Colonic mucosa (tissue), 4 donors: ENCODE data around the gene GSE1. TPM values are rescaled to one million over a fixed set of nuclear protein-coding genes. Genes with fewer than 3 reads are reported as not detected.

Source experiments
- DNase-seq: peaks from one replicate; pipeline ENCODE4 v3.0.0-alpha.2; 2020
- H3K27ac ChIP-seq: fragments of 200-600 bp; one replicate; pipeline ENCODE4 v1.8.0; 2021
- H3K27me3 ChIP-seq: fragments of 200-600 bp; one replicate; pipeline ENCODE4 v1.8.0; 2021
- H3K36me3 ChIP-seq: fragments of 200-600 bp; one replicate; pipeline ENCODE4 v1.8.0; 2021
- H3K4me1 ChIP-seq: fragments of 200-600 bp; one replicate; pipeline ENCODE4 v1.8.0; 2021; ENCODE audit warnings: mild to moderate bottlenecking
- H3K4me3 ChIP-seq: fragments of 200-600 bp; one replicate; pipeline ENCODE4 v1.8.0; 2021
- H3K9ac ChIP-seq, 2 donors: one replicate each; pipeline ENCODE4 v1.7.0; 2013; ENCODE audit warnings: control low read depth in 2 of 2, low read depth in 2 of 2, low read length in 2 of 2
- H3K9me3 ChIP-seq: fragments of 200-600 bp; one replicate; pipeline ENCODE4 v1.8.0; 2021
- CTCF ChIP-seq: fragments of 200-600 bp; IDR thresholded peaks from one replicate; pipeline ENCODE4 v1.8.0; 2022; ENCODE audit warnings: antibody characterized with exemption, mild to moderate bottlenecking
- intact Hi-C: fragments of 100-400 bp; cut with DNase I; formaldehyde crosslinking; loops from one replicate; pipeline ENCODE4 v1.14.1; 2022
- total RNA-seq, 2 donors: library from RNA; stranded (reverse); fragmentation: NEBNext Ultra II Directional in 1 of 2; extraction: Animal tissue kit (Norgen Biotek cat#: 25700) in 1 of 2; gene quantifications; one replicate each; pipeline ENCODE4 v1.2.1, GENCODE V29; 2021
- donor health status: healthy.
- donor health status: DM: no; HTN: no; CAD: no.
- donor health status: DM: no; HTN: no; CAD: no.

The GSE1 gene
- total RNA-seq, 2 donors from 2014 or later: 79.2 to 103 TPM

GRCh38 chr16:85632709-85633437 lies 19.8 kb downstream of the GSE1 start:
- TF ChIP-seq CTCF: no peak
- intact Hi-C loops: no loop called here
- H3K4me1 ChIP-seq: no peaks in the 10 kb centered on the region
- H3K27me3 ChIP-seq: no peaks in the 10 kb centered on the region
- H3K27ac ChIP-seq: no peak overlapping the region
- H3K9me3 ChIP-seq: no peaks in the 10 kb centered on the region
- no peak overlapping the region for H3K4me3 ChIP-seq
- no peak overlapping the region for H3K9ac ChIP-seq
- DNase-seq: no peak
- no peaks in the 10 kb centered on the region for H3K36me3 ChIP-seq

GRCh38 chr16:85633438-85633743 lies 20.3 kb downstream of the GSE1 start:
- no peak for TF ChIP-seq CTCF
- no peaks in the 10 kb centered on the region for H3K9me3 ChIP-seq
- H3K4me1 ChIP-seq: no peaks in the 10 kb centered on the region
- no peaks in the 10 kb centered on the region for H3K36me3 ChIP-seq
- H3K27me3 ChIP-seq: no peaks in the 10 kb centered on the region
- no peak overlapping the region for H3K27ac ChIP-seq
- H3K4me3 ChIP-seq: no peak overlapping the region
- no peak overlapping the region for H3K9ac ChIP-seq
- DNase-seq: no peak
- intact Hi-C loops: no loop called here

GRCh38 chr16:85633888-85634287 lies 20.8 kb downstream of the GSE1 start:
- intact Hi-C loops: no loop called here
- Histone ChIP-seq H3K36me3 (no peaks in the 10 kb centered on the region), H3K9ac (no peak overlapping the region), H3K9me3 (no peaks in the 10 kb centered on the region), H3K27me3 (no peaks in the 10 kb centered on the region), H3K4me3 (no peak overlapping the region), H3K27ac (no peak overlapping the region), H3K4me1 (no peaks in the 10 kb centered on the region)
- DNase-seq: no peak
- no peak for TF ChIP-seq CTCF

GRCh38 chr16:85634747-85635544 lies 21.8 kb downstream of the GSE1 start:
- Histone ChIP-seq H3K36me3 (no peaks in the 10 kb centered on the region), H3K27me3 (no peaks in the 10 kb centered on the region), H3K9ac (no peak overlapping the region), H3K27ac (no peak overlapping the region), H3K4me3 (no peak overlapping the region), H3K4me1 (no peaks in the 10 kb centered on the region), H3K9me3 (no peaks in the 10 kb centered on the region)
- intact Hi-C loops: no loop called here
- DNase-seq: no peak
- TF ChIP-seq CTCF: no peak

GRCh38 chr16:85635545-85636140 lies 22.5 kb downstream of the GSE1 start:
- Histone ChIP-seq H3K4me1 (no peaks in the 10 kb centered on the region), H3K9me3 (no peaks in the 10 kb centered on the region), H3K36me3 (no peaks in the 10 kb centered on the region), H3K27me3 (no peaks in the 10 kb centered on the region), H3K4me3 (no peak overlapping the region), H3K27ac (no peak overlapping the region), H3K9ac (no peak overlapping the region)
- intact Hi-C loops: no loop called here
- no peak for TF ChIP-seq CTCF
- DNase-seq: no peak
